Gastrocnemius medialis (tissue), 4 donors: ENCODE results near the gene VPS35L.

Experiments used
- CTCF ChIP-seq, 5 experiments: fragments of 450-650 bp in 3 of 5; fragments of 200-600 bp in 2 of 5; sonication (generic) in 2 of 5; IDR thresholded peaks in 4 of 5; conservative IDR thresholded peaks in 1 of 5; 1 replicate in 4 of 5; 2 replicates in 1 of 5; pipeline ENCODE4 v1.5.1; 2016 to 2019; ENCODE audit warnings: antibody characterized with exemption in 5 of 5, mild to moderate bottlenecking in 3 of 5, moderate library complexity in 3 of 5
- POLR2A ChIP-seq, 2 donors: fragments of 450-650 bp; IDR thresholded peaks; one replicate each; pipeline ENCODE4 v1.6.1; 2017; ENCODE audit warnings: antibody characterized with exemption in 2 of 2, mild to moderate bottlenecking in 2 of 2, moderate library complexity in 2 of 2

- TF ChIP-seq CTCF (IDR thresholded peaks at IDR 0.05 in 4 of 5, conservative IDR thresholded peaks at IDR 0.05 in 1 of 5) (no peak), POLR2A (IDR thresholded peaks at IDR 0.05) (no peak)
These were observed 50.2 kb downstream of the VPS35L start for GRCh38 chr16:19605701-19606100.
